A549 (cell line): ENCODE data around the gene FIZ1.
A peak's percentile ranks its signal among the peaks of the same experiment; 100 is the strongest.

ENCODE experiments used
- FOSL2 ChIP-seq, 2 experiments: fragments of 450-650 bp in 1 of 2; fragments of >200 bp in 1 of 2; sonication (Bioruptor Twin) in 1 of 2; formaldehyde crosslinking; IDR thresholded peaks; 2 replicates each; pipeline versions ENCODE4 v1.5.0 to v1.6.1; 2016 to 2020; ENCODE audit warnings: mild to moderate bottlenecking in 1 of 2, moderate library complexity in 1 of 2
- FOXS1 ChIP-seq: fragments of 250-450 bp; sonication (Bioruptor Pico); IDR thresholded peaks from 2 replicates; pipeline ENCODE4 v1.5.0; 2020; ENCODE audit warnings: mild to moderate bottlenecking, moderate library complexity
- RAD21 ChIP-seq, 2 experiments: fragments of >200 bp in 1 of 2; sonication (Bioruptor Twin) in 1 of 2; formaldehyde crosslinking in 1 of 2; IDR thresholded peaks in 1 of 2; conservative IDR thresholded peaks in 1 of 2; 2 replicates in 1 of 2; 3 replicates in 1 of 2; pipeline ENCODE4 v1.6.1; 2012 to 2018; ENCODE audit warnings: inconsistent platforms in 1 of 2
- TF ChIP-seq, protein P1 (sequence below): fragments of 450-650 bp; IDR thresholded peaks from 2 replicates; pipeline ENCODE4 v1.6.1; 2014; ENCODE audit warnings: antibody characterized with exemption
- TF ChIP-seq, protein P2 (sequence below): fragments of >200 bp; sonication (Bioruptor Twin); formaldehyde crosslinking; IDR thresholded peaks from 3 replicates; pipeline ENCODE4 v1.5.1; 2016

DNA sequence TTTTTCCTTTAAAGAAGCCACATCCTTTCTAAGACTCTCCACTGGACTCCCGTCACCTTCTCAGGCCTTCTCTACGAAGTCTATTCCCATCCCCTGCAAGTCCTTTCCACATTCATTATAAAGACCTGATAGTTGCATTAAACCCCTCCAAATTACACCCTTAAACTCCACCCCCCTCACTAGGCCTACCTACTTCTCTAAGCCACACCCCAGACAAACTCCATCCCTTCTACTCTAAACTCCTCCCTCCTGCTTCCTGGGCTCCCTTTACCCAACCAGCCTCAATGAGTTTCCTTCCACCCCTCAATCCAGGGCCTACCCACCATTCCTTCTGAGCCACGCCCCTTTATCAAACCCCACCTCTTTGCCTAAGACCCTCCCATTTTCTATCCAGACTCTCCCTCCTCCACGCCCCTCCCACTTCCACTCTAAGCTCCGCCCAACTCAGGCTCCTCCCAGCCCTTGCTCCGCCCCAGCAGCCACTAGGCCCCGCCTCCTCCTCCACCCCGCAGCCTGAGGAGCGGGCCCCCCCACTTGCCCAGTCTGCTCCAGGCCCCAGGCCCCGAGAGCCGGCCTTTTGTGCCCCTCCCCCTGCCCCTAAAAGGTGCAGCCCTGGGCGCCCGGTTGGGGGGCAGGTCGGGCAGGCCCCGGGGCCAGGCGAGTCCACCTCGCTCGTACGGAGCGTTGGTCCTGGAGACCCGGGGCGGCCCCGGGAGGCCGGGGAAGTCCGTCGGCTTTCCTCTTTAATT, 424 bp downstream of the FIZ1 start:
- TF ChIP-seq, protein P1, sequence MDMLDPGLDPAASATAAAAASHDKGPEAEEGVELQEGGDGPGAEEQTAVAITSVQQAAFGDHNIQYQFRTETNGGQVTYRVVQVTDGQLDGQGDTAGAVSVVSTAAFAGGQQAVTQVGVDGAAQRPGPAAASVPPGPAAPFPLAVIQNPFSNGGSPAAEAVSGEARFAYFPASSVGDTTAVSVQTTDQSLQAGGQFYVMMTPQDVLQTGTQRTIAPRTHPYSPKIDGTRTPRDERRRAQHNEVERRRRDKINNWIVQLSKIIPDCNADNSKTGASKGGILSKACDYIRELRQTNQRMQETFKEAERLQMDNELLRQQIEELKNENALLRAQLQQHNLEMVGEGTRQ: no peak
- TF ChIP-seq, protein P2, sequence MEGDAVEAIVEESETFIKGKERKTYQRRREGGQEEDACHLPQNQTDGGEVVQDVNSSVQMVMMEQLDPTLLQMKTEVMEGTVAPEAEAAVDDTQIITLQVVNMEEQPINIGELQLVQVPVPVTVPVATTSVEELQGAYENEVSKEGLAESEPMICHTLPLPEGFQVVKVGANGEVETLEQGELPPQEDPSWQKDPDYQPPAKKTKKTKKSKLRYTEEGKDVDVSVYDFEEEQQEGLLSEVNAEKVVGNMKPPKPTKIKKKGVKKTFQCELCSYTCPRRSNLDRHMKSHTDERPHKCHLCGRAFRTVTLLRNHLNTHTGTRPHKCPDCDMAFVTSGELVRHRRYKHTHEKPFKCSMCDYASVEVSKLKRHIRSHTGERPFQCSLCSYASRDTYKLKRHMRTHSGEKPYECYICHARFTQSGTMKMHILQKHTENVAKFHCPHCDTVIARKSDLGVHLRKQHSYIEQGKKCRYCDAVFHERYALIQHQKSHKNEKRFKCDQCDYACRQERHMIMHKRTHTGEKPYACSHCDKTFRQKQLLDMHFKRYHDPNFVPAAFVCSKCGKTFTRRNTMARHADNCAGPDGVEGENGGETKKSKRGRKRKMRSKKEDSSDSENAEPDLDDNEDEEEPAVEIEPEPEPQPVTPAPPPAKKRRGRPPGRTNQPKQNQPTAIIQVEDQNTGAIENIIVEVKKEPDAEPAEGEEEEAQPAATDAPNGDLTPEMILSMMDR: no peak
- no peak for TF ChIP-seq FOXS1
- TF ChIP-seq FOSL2 (IDR thresholded peaks at IDR 0.05): no peak
- TF ChIP-seq FOSL2 (CRISPR knock-in tag; IDR thresholded peaks at IDR 0.05): peak; percentile 10; the same call in 1 of the 2 replicates
- peak; percentile 1 to 41; a peak in 2 of 5 replicates for TF ChIP-seq RAD21 (conservative IDR thresholded peaks at IDR 0.05 in 1 of 2, IDR thresholded peaks at IDR 0.05 in 1 of 2)
